Activated naive CD8-positive, alpha-beta T cell treated with anti-CD3 and anti-CD28 coated beads for 36 hours (primary cell): ENCODE measurements around the gene TMC4. TPM values are rescaled to one million over a fixed set of nuclear protein-coding genes. Genes with fewer than 3 reads are reported as not detected.

Source experiments
- DNase-seq: peaks from one replicate; pipeline ENCODE4 v3.0.0; 2021
- H3K27ac Mint-ChIP-seq: one replicate; pipeline ENCODE4 v1.8.0; 2022; ENCODE audit warnings: mild to moderate bottlenecking, moderate library complexity, mixed read lengths
- H3K27me3 Mint-ChIP-seq: one replicate; pipeline ENCODE4 v1.8.0; 2022; ENCODE audit warnings: mild to moderate bottlenecking, mixed read lengths
- H3K36me3 Mint-ChIP-seq: one replicate; pipeline ENCODE4 v1.8.0; 2021; ENCODE audit warnings: mild to moderate bottlenecking, mixed read lengths
- H3K4me1 Mint-ChIP-seq: one replicate; pipeline ENCODE4 v1.8.0; 2021; ENCODE audit warnings: mixed read lengths
- H3K4me3 Mint-ChIP-seq: one replicate; pipeline ENCODE4 v1.8.0; 2022; ENCODE audit warnings: mild to moderate bottlenecking, moderate library complexity, mixed read lengths
- H3K9me3 Mint-ChIP-seq: one replicate; pipeline ENCODE4 v1.8.0; 2022; ENCODE audit warnings: mixed read lengths
- total RNA-seq, 2 experiments: library from RNA; stranded (reverse); gene quantifications; one replicate each; pipeline ENCODE4 v1.2.3, GENCODE V29; 2021

The TMC4 gene
- total RNA-seq, 2 experiments from 2014 or later, result not detected

- peak; percentile 97 for DNase-seq
- H3K36me3 Mint-ChIP-seq, result peaks cover 13% of the 10 kb centered on the region
- peaks cover 17% of the 10 kb centered on the region for H3K27me3 Mint-ChIP-seq
- peaks cover 40% of the 10 kb centered on the region for H3K4me1 Mint-ChIP-seq
- H3K4me3 Mint-ChIP-seq, result peak within 1 kb of the TSS; percentile 98
- peak within 1 kb of the TSS; percentile 98 for H3K27ac Mint-ChIP-seq
- H3K9me3 Mint-ChIP-seq, result no peaks in the 10 kb centered on the region
Observed at GRCh38 chr19:54159352-54160181, 13.4 kb downstream of the TMC4 start, which contains the start of gene LENG1. TSS of gene LENG1 (minus strand) at chr19:54159721. CDS start at chr19:54159695, 26 bp downstream.

- Mint-ChIP-seq H3K4me1 (peaks cover 41% of the 10 kb centered on the region), H3K9me3 (no peaks in the 10 kb centered on the region), H3K4me3 (peak overlapping the region; percentile 98), H3K27me3 (peaks cover 11% of the 10 kb centered on the region), H3K27ac (peak overlapping the region; percentile 98), H3K36me3 (peaks cover 20% of the 10 kb centered on the region)
- peak; percentile 57 for DNase-seq
Observed at GRCh38 chr19:54158812-54159351, 14.1 kb downstream of the TMC4 start.

GRCh38 chr19:54156953-54157352 lies 16.0 kb downstream of the TMC4 start:
- H3K9me3 Mint-ChIP-seq, result no peaks in the 10 kb centered on the region

GRCh38 chr19:54156490-54156889 lies 16.5 kb downstream of the TMC4 start:
- Mint-ChIP-seq H3K4me3 (no peak overlapping the region), H3K4me1 (peaks cover 37% of the 10 kb centered on the region), H3K9me3 (no peaks in the 10 kb centered on the region), H3K36me3 (peaks cover 27% of the 10 kb centered on the region), H3K27me3 (no peaks in the 10 kb centered on the region), H3K27ac (peak overlapping the region; percentile 6)
- no peak for DNase-seq

More at GRCh38 chr19:54156953-54157352, 16.0 kb downstream of the TMC4 start:
- peaks cover 27% of the 10 kb centered on the region for H3K36me3 Mint-ChIP-seq
- peaks cover 37% of the 10 kb centered on the region for H3K4me1 Mint-ChIP-seq
- no peak overlapping the region for H3K4me3 Mint-ChIP-seq
- peak overlapping the region; percentile 6 for H3K27ac Mint-ChIP-seq
- DNase-seq, result no peak
- no peaks in the 10 kb centered on the region for H3K27me3 Mint-ChIP-seq

DNA sequence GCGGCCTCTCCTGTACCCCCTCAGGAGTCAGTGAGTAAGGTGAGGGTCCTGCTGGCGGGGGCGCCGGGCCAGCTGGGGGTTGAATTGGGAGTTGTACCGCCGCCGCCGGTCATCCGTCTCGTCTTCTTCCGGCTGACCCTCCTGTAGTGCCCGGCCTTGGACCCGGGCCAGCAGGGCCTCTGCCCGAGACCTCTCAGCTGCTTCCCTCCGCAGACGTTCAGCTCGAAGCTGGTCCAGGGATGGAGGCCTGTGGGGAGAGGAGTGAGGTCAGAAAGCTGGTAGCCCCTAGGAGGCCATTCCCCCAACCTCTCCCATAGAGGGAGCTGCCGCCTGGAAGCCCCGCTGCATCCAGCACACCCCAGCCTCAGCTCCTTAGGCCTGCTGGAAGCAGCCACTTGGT lies 17.3 kb downstream of the TMC4 start:
- no peaks in the 10 kb centered on the region for H3K9me3 Mint-ChIP-seq
- H3K27me3 Mint-ChIP-seq, result no peaks in the 10 kb centered on the region
- H3K27ac Mint-ChIP-seq, result no peak overlapping the region
- DNase-seq, result no peak
- peaks cover 33% of the 10 kb centered on the region for H3K4me1 Mint-ChIP-seq
- H3K4me3 Mint-ChIP-seq, result no peak overlapping the region
- peaks cover 27% of the 10 kb centered on the region for H3K36me3 Mint-ChIP-seq

DNA sequence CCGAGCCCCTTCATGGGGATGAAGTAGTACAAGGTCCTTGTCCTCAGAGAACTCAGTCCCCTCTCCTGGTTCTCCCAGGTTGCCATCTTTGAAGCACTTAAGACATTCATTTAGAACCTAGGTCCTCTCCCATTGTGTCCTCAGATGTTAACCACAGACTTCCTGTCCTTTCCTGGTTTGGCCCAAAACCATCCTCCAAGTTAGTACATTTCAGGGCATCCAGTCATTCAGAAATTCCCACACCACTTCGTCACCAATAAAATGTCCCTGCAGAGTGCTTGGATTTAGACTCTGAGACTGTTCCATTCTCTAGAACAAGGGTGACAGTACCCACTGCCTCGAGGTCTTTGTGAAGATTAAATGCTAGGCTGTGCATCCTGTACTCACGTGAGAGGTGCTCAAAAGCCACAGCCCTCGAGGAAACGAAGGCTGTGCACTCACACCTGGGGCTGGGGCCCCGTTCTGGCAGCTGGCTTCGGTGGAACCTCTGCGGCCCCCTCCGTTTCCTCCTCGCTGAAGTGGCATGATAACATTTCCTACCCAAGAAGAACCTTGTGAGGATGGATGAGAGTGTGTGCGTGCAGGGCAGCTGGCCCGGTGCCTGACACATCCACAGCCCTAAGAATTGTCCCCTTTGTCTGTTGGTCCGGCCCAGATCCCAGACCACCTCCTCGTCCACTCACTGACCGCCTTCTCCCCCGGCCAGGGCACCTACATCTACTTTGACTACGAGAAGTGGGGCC lies 18.2 kb downstream of the TMC4 start:
- Mint-ChIP-seq H3K4me3 (no peak overlapping the region), H3K27me3 (no peaks in the 10 kb centered on the region), H3K36me3 (peaks cover 32% of the 10 kb centered on the region), H3K9me3 (no peaks in the 10 kb centered on the region), H3K4me1 (peaks cover 30% of the 10 kb centered on the region), H3K27ac (peak overlapping the region; percentile 77)
- DNase-seq, result peak; percentile 43

GRCh38 chr19:54153731-54154326 lies 19.1 kb downstream of the TMC4 start:
- peaks cover 36% of the 10 kb centered on the region for H3K36me3 Mint-ChIP-seq
- no peak overlapping the region for H3K4me3 Mint-ChIP-seq
- no peaks in the 10 kb centered on the region for H3K27me3 Mint-ChIP-seq
- H3K4me1 Mint-ChIP-seq, result peaks cover 29% of the 10 kb centered on the region
- no peak for DNase-seq
- H3K27ac Mint-ChIP-seq, result peak overlapping the region; percentile 77
- no peaks in the 10 kb centered on the region for H3K9me3 Mint-ChIP-seq

- H3K4me3 Mint-ChIP-seq, result no peak overlapping the region
- no peaks in the 10 kb centered on the region for H3K27me3 Mint-ChIP-seq
- H3K9me3 Mint-ChIP-seq, result no peaks in the 10 kb centered on the region
- H3K36me3 Mint-ChIP-seq, result peaks cover 36% of the 10 kb centered on the region
- DNase-seq, result no peak
- peaks cover 20% of the 10 kb centered on the region for H3K4me1 Mint-ChIP-seq
- H3K27ac Mint-ChIP-seq, result no peak overlapping the region
Observed at GRCh38 chr19:54152878-54153524, 20.0 kb downstream of the TMC4 start.

GRCh38 chr19:54152267-54152666 lies 20.7 kb downstream of the TMC4 start:
- Mint-ChIP-seq H3K36me3 (peaks cover 38% of the 10 kb centered on the region), H3K4me3 (no peak overlapping the region), H3K9me3 (no peaks in the 10 kb centered on the region), H3K27ac (peak overlapping the region; percentile 16), H3K4me1 (peaks cover 19% of the 10 kb centered on the region), H3K27me3 (no peaks in the 10 kb centered on the region)
- DNase-seq, result no peak

- H3K27me3 Mint-ChIP-seq, result no peaks in the 10 kb centered on the region
- peaks cover 16% of the 10 kb centered on the region for H3K4me1 Mint-ChIP-seq
- no peaks in the 10 kb centered on the region for H3K9me3 Mint-ChIP-seq
- peaks cover 42% of the 10 kb centered on the region for H3K36me3 Mint-ChIP-seq
- H3K27ac Mint-ChIP-seq, result no peak overlapping the region
- H3K4me3 Mint-ChIP-seq, result no peak overlapping the region
- no peak for DNase-seq
Observed at GRCh38 chr19:54151362-54152035, 21.5 kb downstream of the TMC4 start.

- Mint-ChIP-seq H3K4me1 (peaks cover 6% of the 10 kb centered on the region), H3K4me3 (no peak overlapping the region), H3K27me3 (no peaks in the 10 kb centered on the region), H3K27ac (no peak overlapping the region), H3K9me3 (no peaks in the 10 kb centered on the region), H3K36me3 (peaks cover 35% of the 10 kb centered on the region)
- no peak for DNase-seq
Observed at GRCh38 chr19:54149021-54149812, 23.7 kb downstream of the TMC4 start.

DNA sequence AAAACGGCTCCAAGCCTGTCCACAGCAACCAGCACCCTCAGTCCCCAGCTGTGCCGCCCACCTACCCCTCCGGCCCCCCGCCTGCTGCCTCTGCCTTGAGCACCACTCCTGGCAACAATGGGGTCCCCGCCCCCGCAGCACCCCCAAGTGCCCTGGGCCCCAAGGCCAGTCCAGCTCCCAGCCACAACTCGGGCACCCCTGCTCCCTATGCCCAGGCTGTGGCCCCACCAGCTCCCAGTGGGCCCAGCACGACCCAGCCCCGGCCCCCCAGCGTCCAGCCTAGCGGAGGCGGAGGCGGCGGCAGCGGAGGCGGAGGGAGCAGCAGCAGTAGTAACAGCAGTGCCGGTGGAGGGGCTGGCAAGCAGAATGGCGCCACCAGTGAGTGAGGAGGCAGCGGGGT lies 24.8 kb downstream of the TMC4 start:
- no peaks in the 10 kb centered on the region for H3K9me3 Mint-ChIP-seq
- no peaks in the 10 kb centered on the region for H3K27me3 Mint-ChIP-seq
- H3K36me3 Mint-ChIP-seq, result peaks cover 27% of the 10 kb centered on the region
- no peak overlapping the region for H3K27ac Mint-ChIP-seq
- DNase-seq, result no peak
- H3K4me3 Mint-ChIP-seq, result no peak overlapping the region
- H3K4me1 Mint-ChIP-seq, result no peaks in the 10 kb centered on the region

DNA sequence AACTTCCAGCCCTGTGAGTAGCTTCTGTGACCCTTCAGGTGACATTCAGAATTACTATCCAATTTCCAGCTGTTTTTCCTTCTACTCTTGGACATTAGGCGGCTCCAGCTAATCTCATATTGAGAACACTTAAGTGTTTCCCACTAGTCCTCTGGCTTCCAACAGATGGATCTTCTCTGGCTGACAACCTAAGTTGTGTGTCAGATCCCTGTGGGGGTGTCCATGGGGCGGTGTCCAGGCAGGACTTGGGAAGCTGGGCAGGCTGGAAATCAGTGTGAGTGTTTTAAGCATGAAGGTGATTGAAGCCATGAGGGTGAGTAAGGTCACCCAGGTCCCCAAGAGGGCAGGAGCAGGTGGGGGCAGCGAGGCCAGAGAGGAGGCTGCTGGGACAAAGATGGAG lies 25.3 kb downstream of the TMC4 start:
- H3K4me3 Mint-ChIP-seq, result no peak overlapping the region
- no peaks in the 10 kb centered on the region for H3K4me1 Mint-ChIP-seq
- peaks cover 25% of the 10 kb centered on the region for H3K36me3 Mint-ChIP-seq
- no peak overlapping the region for H3K27ac Mint-ChIP-seq
- H3K9me3 Mint-ChIP-seq, result no peaks in the 10 kb centered on the region
- no peak for DNase-seq
- H3K27me3 Mint-ChIP-seq, result no peaks in the 10 kb centered on the region
